Fibroblast of skin of left biceps (primary cell): Measurements from ENCODE around the gene MALAT1.
A peak's percentile ranks its signal among the peaks of the same experiment; 100 is the strongest.
"Not testable (repeated sequence)": the region's sequence is repeated elsewhere in the genome, so short reads cannot be mapped to it uniquely, and the experiment has no call there.

Experiments
- DNase-seq, 2 experiments: peaks; one replicate each; pipeline ENCODE4 v3.0.0-alpha.2; 2013; ENCODE audit warnings: low read depth in 2 of 2

MALAT1 gene

DNA sequence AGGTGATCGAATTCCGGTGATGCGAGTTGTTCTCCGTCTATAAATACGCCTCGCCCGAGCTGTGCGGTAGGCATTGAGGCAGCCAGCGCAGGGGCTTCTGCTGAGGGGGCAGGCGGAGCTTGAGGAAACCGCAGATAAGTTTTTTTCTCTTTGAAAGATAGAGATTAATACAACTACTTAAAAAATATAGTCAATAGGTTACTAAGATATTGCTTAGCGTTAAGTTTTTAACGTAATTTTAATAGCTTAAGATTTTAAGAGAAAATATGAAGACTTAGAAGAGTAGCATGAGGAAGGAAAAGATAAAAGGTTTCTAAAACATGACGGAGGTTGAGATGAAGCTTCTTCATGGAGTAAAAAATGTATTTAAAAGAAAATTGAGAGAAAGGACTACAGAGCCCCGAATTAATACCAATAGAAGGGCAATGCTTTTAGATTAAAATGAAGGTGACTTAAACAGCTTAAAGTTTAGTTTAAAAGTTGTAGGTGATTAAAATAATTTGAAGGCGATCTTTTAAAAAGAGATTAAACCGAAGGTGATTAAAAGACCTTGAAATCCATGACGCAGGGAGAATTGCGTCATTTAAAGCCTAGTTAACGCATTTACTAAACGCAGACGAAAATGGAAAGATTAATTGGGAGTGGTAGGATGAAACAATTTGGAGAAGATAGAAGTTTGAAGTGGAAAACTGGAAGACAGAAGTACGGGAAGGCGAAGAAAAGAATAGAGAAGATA lies at the start of gene MALAT1:
Gene MALAT1 (plus strand): TSS at position 69 of the 736 bp plus-strand sequence.
- peak; percentile 94 to 95 for DNase-seq

DNA sequence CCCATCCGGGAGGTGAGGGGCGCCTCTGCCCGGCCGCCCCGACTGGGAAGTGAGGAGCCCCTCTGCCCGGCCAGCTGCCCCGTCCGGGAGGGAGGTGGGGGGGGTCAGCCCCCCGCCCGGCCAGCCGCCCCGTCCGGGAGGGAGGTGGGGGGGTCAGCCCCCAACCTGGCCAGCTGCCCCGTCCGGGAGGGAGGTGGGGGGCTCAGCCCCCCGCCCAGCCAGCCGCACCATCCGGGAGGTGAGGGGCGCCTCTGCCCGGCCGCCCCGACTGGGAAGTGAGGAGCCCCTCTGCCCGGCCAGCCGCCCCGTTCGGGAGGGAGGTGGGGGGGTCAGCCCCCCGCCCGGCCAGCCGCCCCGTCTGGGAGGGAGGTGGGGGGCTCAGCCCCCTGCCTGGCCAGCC lies 47.5 kb upstream of the MALAT1 start:
- DNase-seq, result not testable (repeated sequence)

DNA sequence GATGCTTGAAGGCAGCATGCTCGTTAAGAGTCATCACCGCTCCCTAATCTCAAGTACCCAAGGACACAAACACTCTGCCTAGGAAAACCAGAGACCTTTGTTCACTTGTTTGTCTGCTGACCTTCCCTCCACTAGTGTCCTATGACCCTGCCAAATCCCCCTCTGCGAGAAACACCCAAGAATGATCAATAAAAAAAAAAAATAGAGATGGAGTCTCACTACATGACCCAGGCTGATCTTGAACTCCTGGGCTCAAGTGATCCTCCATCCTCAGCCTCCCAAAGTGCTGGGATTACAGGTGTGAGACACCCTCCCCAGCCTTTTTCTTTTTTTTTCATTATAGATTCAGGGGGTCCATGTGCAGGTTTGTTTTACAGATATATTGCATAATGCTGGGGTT lies 46.6 kb upstream of the MALAT1 start:
- not testable (repeated sequence) for DNase-seq

DNA sequence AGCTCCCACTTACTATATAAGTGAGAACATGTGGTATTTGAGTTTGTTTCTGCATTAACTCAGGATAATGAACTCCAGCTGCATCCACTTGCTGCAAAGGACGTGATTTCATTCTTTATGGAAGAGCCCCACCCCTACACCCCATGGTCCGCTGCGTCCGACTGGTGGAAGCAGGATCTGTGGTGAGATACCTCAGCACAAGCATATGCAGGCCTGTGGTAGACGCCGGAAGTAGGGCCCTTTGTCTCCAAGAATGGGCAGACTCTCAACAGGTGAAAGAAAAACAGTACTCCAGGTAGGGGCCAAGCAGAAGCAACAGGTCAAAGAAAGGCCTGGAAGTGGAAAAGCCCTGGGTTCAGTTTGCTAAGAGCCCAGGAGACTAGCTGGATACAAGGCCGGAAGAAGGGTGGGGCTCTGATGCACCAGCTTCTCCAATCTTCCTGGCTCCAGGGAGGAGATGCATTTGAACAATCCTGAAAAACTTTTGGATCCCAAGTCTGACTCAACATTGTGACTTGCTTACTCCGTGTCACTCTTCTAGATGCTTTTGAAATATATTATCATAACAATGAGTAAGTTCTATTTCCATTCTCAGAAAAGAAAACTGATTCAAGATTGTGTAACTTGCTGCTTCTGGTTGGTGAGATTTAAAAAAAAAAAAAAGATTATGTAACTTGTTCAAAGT lies 45.9 kb upstream of the MALAT1 start:
- peak; percentile 83 to 85 for DNase-seq

GRCh38 chr11:65454311-65454695 lies 44.5 kb upstream of the MALAT1 start:
- no peak for DNase-seq

DNA sequence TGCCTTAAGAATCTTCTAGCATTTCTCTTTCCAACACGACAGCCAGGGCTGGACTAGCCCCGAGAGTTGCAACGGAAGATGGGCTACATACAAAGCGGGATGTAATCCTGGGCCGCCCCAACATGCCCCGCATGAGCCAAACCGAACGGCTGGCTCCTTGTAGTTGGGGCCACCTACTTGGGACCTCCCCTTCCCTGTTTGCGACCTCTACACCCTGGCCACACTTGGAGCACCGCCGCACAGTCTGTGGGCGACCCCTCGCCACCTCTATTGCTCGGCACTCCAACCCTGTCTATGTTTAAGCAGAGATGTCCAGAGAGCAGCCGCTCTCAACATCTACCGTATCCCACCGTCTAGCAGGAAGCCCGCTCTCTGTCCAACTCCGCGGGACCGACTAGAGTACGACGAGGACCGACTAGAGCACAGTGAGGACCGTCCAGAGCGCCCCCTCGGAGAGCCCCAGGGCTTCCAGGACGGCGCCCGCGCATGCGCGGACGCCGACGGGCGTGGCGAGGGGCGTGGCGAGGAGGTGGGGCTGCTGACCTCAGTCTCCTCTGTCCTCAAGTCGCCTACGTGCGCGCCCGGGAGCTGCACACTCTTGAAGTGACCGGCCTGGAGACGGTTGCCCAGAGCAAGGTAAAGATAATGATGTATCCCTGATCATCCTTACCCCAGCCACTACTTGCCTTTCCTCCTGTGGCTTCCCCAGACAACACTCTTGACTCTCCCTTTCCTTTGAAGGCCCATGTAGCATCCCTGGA lies 44.0 kb upstream of the MALAT1 start:
- DNase-seq, result peak in 1 of 2 experiments; percentile 59

DNA sequence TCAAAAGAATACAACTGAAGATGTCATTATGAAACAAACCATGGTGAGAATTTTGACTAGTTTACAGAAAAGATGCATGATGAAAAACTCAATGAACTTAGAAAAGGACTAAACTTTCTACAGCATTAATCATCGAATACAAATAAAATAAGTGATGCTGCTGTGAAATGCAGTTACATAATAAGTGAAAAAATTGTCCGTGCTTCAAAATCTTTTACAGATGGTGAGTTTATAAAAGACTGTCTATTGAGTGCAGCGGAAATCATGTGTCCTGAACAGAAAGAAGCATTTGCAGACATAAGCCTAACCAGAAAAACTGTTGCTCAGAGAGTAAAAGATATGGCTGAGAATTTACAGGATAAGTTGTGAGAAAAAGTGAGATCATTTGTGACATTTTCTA lies 42.4 kb upstream of the MALAT1 start:
- no peak for DNase-seq

- DNase-seq, result no peak
These were observed 39.3 kb upstream of the MALAT1 start for GRCh38 chr11:65459552-65459951.

- not testable (repeated sequence) for DNase-seq
These were observed 33.4 kb upstream of the MALAT1 start for GRCh38 chr11:65465471-65465870.

GRCh38 chr11:65467306-65467705 lies 31.5 kb upstream of the MALAT1 start:
- DNase-seq, result not testable (repeated sequence)

DNA sequence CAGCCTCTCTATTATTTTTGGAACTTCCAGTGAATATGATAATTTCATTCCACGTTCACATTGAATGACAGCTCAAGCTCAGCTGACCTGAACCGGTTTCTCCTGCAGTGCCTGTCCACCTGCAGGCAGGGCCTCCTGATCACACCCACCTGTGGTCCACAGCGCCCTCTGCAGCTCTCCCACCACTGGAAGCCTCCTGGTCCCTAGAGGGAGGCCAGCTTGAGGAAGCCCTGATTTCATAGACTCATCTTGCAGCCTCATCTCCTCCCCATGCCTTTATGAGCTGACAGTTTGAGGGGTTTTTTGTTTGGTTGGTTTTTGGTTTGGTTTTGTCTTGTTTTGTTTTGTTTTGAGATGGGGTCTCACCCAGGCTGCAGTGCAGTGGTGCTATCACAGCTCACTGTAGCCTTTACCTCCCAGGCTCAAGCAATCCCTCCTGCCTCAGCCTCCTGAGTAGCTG lies 29.9 kb upstream of the MALAT1 start:
- no peak for DNase-seq

- DNase-seq, result no peak
These were observed 28.3 kb upstream of the MALAT1 start for GRCh38 chr11:65470433-65471049.

DNA sequence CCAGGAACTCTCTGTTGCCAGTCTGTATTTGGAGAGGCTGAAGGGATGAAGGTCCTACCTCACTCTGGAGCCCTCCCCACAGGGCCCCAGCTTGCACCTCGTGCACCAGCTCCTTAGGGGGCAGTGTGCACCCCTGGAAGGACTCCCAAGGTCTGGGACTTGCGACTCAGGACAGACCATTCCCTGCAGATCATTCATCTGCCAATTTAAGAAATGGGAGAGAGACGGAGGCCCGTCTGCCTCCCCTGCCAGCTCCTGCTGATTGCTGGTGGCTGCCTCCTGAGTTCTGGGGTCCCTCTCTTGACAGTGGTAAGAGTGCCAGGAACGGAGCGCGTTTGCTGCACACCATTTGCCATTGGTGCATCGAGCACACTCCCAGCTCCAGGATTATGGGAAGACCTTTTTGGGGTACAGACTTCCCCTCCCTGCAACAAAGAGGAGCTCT lies 27.4 kb upstream of the MALAT1 start:
- DNase-seq, result no peak

GRCh38 chr11:65472588-65473277 lies 26.1 kb upstream of the MALAT1 start:
- DNase-seq, result not testable (repeated sequence)

GRCh38 chr11:65473278-65473860 lies 25.5 kb upstream of the MALAT1 start:
- no peak for DNase-seq

DNA sequence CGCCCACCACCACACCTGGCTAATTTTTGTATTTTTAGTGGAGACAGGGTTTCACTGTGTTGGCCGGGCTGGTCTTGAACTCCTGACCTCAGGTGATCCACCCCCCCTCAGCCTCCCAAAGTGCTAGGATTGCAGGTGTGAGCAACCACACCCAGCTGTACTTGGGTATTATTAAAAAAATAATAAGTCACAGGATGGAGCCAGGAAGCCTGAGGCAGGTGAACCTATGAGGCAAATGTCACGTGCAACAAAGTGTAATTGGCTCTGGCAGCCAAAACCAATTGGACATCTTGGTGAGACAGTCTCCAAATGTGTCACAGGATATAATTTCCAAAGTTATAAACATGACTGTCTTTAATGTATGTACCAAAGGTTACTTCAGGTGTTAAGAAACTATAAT lies 24.0 kb upstream of the MALAT1 start:
- no peak for DNase-seq

DNA sequence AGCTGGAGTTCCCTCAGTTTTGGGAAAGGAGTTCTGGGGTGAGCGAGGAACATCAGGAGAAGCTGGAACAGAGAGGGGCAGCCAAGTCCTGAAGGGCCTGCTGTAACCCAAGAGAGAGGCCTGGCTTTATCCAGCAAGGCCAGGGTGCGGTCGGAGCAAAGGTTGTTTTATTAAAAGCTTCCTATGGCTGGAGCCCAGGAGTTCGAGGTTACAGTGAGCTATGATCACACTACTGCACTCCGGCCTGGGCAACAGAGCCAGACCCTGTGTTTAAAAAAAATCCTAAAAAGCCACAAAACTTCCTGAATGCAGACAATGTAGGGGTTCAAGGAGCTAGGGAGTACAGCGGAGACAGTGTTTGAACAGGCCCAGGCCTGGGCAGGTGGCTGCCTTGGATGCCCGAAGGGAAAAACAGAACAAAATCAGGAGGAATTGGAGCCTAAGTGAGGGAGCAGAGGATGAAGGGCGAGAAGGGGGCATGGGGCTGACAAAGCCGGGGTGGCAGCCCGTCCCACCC lies 22.2 kb upstream of the MALAT1 start:
- no peak for DNase-seq

- peak in 1 of 2 experiments; percentile 82 for DNase-seq
These were observed 21.5 kb upstream of the MALAT1 start for GRCh38 chr11:65477149-65477965.

DNA sequence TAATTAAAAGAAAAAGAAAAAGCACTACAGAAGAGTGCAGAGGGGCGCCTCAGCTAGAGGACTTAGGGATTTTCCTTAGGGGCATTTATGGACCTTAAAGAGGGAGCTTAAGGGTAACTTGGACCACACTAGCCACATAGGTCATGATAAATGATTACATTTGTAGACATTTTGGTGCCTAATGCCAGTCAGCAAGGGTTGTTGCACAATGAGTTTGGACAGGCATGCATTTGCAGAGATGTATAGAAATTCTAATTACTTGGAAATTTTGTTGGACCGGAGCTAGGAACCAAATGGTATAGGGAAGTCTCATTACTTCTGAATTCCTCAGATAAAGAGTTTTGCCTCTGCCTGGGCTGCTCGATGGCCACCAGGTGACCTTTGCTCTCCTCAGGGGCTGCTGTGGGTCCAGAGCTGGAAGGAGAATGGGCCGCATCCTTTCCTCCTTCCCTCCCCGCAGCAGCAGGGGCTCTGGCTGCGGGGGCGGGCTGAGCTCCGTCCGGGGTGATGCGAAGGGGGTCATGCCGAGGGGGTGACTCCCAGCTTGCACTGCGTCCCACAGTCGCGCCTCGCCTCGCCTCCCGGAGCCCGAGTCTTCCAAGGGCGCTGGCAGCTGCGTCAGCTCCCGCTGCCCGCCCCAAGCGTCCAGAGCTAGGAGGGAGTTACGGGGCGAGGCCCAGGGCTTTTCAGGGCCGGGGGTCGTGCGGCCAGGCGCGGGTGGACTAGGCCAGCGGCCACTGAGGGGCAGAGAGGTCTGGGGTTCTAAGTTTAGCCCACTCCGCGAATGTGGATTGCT lies 20.3 kb upstream of the MALAT1 start:
- DNase-seq, result no peak
